PFSK-1 (cell line): Measurements from ENCODE around the gene AKAP8L.
A peak's percentile ranks its signal among the peaks of the same experiment; 100 is the strongest.

ENCODE experiments used
- FOXP2 ChIP-seq: optimal IDR thresholded peaks from 2 replicates; pipeline ENCODE3; 2011; ENCODE audit warnings: borderline replicate concordance, control low read depth, inconsistent platforms; ENCODE audit not compliant: insufficient read depth; ENCODE audit errors: extremely low read length, extremely low read depth
- POLR2AphosphoS5 ChIP-seq: IDR thresholded peaks from 2 replicates; pipeline ENCODE4 v1.6.1; 2012; ENCODE audit warnings: low read depth, mild to moderate bottlenecking, control low read depth, low read length, moderate library complexity
- REST ChIP-seq, 2 experiments: IDR thresholded peaks; 2 replicates each; pipeline versions ENCODE4 v1.6.1 to v1.8.0; 2011 to 2012; ENCODE audit warnings: low read depth in 2 of 2, low read length in 2 of 2, control low read depth in 1 of 2, inconsistent platforms in 1 of 2, mild to moderate bottlenecking in 1 of 2, moderate library complexity in 1 of 2; ENCODE audit not compliant: insufficient read depth in 1 of 2
- SIN3A ChIP-seq: IDR thresholded peaks from 2 replicates; pipeline ENCODE4 v1.6.1; 2012; ENCODE audit warnings: mild to moderate bottlenecking, low read length, moderate library complexity, borderline replicate concordance; ENCODE audit not compliant: insufficient read depth
- TAF1 ChIP-seq: IDR thresholded peaks from 2 replicates; pipeline ENCODE4 v1.6.1; 2012; ENCODE audit warnings: low read length, control low read depth, borderline replicate concordance; ENCODE audit not compliant: insufficient read depth

GRCh38 chr19:15418231-15418578 is 583 bp downstream of the AKAP8L start:
- TF ChIP-seq POLR2AphosphoS5 (no peak), SIN3A (peak; percentile 63; the same call in 1 of the 2 replicates), FOXP2 (no peak), REST (IDR thresholded peaks at IDR 0.05; ENCODE audit: insufficient read depth in 1 of 2, low read depth in 2 of 2, low read length in 2 of 2) (no peak), TAF1 (no peak)
